ENCODE results near the gene BTN2A1. TPM values are rescaled to one million over a fixed set of nuclear protein-coding genes. Genes with fewer than 3 reads are reported as not detected.

The BTN2A1 gene
- total and polyA plus RNA-seq, 9 of the 15 experiments (the other 6 are each of a cell fraction or from before 2014, with no cell fraction given), result 6.7 to 22.1 (median 16.4) TPM

- BruUV-seq (replicated peaks), result no TSS peak
- ChIA-PET CTCF (ENCODE audit: low intra/inter-chr PET ratio) (no interaction called here), POLR2A (interaction anchor here (2.5 kb wide), 1 partner anchor 9 kb away, joined by 18 read pairs; no protein-coding TSS in a partner anchor)
- no peaks in the 10 kb centered on the region for H3K79me2 ChIP-seq (ENCODE audit: control insufficient read depth, insufficient read depth, low read length)
- DNase-seq (ENCODE audit: extremely low read depth in 1 of 4, low spot score in 3 of 4), result no peak
- H3K4me2 ChIP-seq (ENCODE audit: insufficient read depth, low read length), result no peak overlapping the region
- TF ChIP-seq POLR2A (conservative IDR thresholded peaks at IDR 0.05) (no peak), SPI1 (IDR thresholded peaks at IDR 0.05; ENCODE audit: borderline replicate concordance, low read depth, low read length) (peak; percentile 54; the same call in 1 of the 2 replicates)
- no peaks in the 10 kb centered on the region for H3K9me1 ChIP-seq (ENCODE audit: control insufficient read depth, insufficient read depth, low read length)
- no peaks in the 10 kb centered on the region for H3K36me3 ChIP-seq (ENCODE audit: control insufficient read depth, insufficient read depth, low read length)
- FAIRE-seq, result no peak
- no peak for ATAC-seq
- no peak overlapping the region for H3K4me3 ChIP-seq
- no peaks in the 10 kb centered on the region for H4K20me1 ChIP-seq (replicated peaks; ENCODE audit: control insufficient read depth, insufficient read depth, low read length)
- in situ Hi-C loops (cut with MboI), result no loop called here
- no peak overlapping the region for H3K27ac ChIP-seq (ENCODE audit: extremely low read depth, low read depth, low read length)
- H3K9me3 ChIP-seq (replicated peaks; ENCODE audit: control insufficient read depth, insufficient read depth, low read depth, low read length), result peaks cover 3% of the 10 kb centered on the region
- intact Hi-C loops (cut with micrococcal nuclease), result no loop called here
- WGBS (ENCODE audit: insufficient coverage, low coverage, missing lambda C conversion rate), result 31% methylated on average over 2 of the region's 2 CpGs
- peaks cover 0 to 6% of the 10 kb centered on the region in 2 experiments; a peak in 4 of 5 replicates for H3K4me1 ChIP-seq (replicated peaks in 1 of 2; ENCODE audit: control insufficient read depth in 2 of 2, insufficient read depth in 2 of 2, low read length in 2 of 2)
- no peak overlapping the region for H3K9ac ChIP-seq (ENCODE audit: insufficient read depth in 1 of 2, low read depth in 2 of 2, low read length in 2 of 2)
- no peak overlapping the region; the same call in 1 of the 2 replicates for H2AFZ ChIP-seq (ENCODE audit: low read depth, low read length)
- H3K27me3 ChIP-seq (ENCODE audit: control insufficient read depth in 2 of 2, insufficient read depth in 2 of 2, low read length in 2 of 2), result no peaks in the 10 kb centered on the region
Measured at GRCh38 chr6:26484161-26484560, 26.4 kb downstream of the BTN2A1 start.

- FAIRE-seq (no peak), ATAC-seq (peak; percentile 23; the same call in 1 of the 3 replicates), DNase-seq (ENCODE audit: extremely low read depth in 1 of 4, low spot score in 3 of 4) (no peak)
- intact Hi-C loops (cut with micrococcal nuclease), result no loop called here
- 67% methylated on average over 6 of the region's 6 CpGs for whole genome bisulfite sequencing (ENCODE audit: insufficient coverage, low coverage, missing lambda C conversion rate)
- no peaks in the 10 kb centered on the region for H3K36me3 ChIP-seq (ENCODE audit: control insufficient read depth, insufficient read depth, low read length)
- no peaks in the 10 kb centered on the region for H4K20me1 ChIP-seq (replicated peaks; ENCODE audit: control insufficient read depth, insufficient read depth, low read length)
- H3K79me2 ChIP-seq (ENCODE audit: control insufficient read depth, insufficient read depth, low read length), result no peaks in the 10 kb centered on the region
- peak overlapping the region; percentile 62; the same call in 1 of the 2 replicates for H2AFZ ChIP-seq (ENCODE audit: low read depth, low read length)
- in situ Hi-C loops (cut with MboI), result no loop called here
- H3K9ac ChIP-seq (ENCODE audit: insufficient read depth in 1 of 2, low read depth in 2 of 2, low read length in 2 of 2), result no peak overlapping the region
- CTCF ChIA-PET (ENCODE audit: low intra/inter-chr PET ratio), result no interaction called here
- H3K9me1 ChIP-seq (ENCODE audit: control insufficient read depth, insufficient read depth, low read length), result no peaks in the 10 kb centered on the region
- no peak overlapping the region for H3K4me2 ChIP-seq (ENCODE audit: insufficient read depth, low read length)
- no peak overlapping the region for H3K27ac ChIP-seq (ENCODE audit: extremely low read depth, low read depth, low read length)
- peaks cover 3% of the 10 kb centered on the region for H3K9me3 ChIP-seq (replicated peaks; ENCODE audit: control insufficient read depth, insufficient read depth, low read depth, low read length)
- H3K4me1 ChIP-seq (replicated peaks in 1 of 2; ENCODE audit: control insufficient read depth in 2 of 2, insufficient read depth in 2 of 2, low read length in 2 of 2), result peaks cover 0 to 9% of the 10 kb centered on the region in 2 experiments; a peak in 2 of 5 replicates
- POLR2A ChIA-PET, result interaction anchor here (0.5 to 2.5 kb wide), 6 partner anchors 10 to 1298 kb away, joined by 3 to 18 read pairs (median 4); no protein-coding TSS in a partner anchor
- H3K27me3 ChIP-seq (ENCODE audit: control insufficient read depth in 2 of 2, insufficient read depth in 2 of 2, low read length in 2 of 2), result no peaks in the 10 kb centered on the region
- H3K4me3 ChIP-seq, result no peak overlapping the region
- BruUV-seq (replicated peaks), result no TSS peak
- no peak for TF ChIP-seq CHCHD3 (CRISPR knock-in tag; IDR thresholded peaks at IDR 0.05)
- no peak for TF ChIP-seq MTA1 (IDR thresholded peaks at IDR 0.05; ENCODE audit: borderline replicate concordance)
- no peak for TF ChIP-seq ZNF780A (CRISPR knock-in tag; IDR thresholded peaks at IDR 0.05)
- no peak for TF ChIP-seq ETS2 (tag; IDR thresholded peaks at IDR 0.05; ENCODE audit: borderline replicate concordance, poor library complexity, severe bottlenecking)
- TF ChIP-seq ZNF253 (CRISPR knock-in tag; conservative IDR thresholded peaks at IDR 0.05), result no peak
- no peak for TF ChIP-seq GABPB2 (CRISPR knock-in tag; conservative IDR thresholded peaks at IDR 0.05)
- no peak for TF ChIP-seq ZNF165 (CRISPR knock-in tag; IDR thresholded peaks at IDR 0.05; ENCODE audit: borderline replicate concordance)
- no peak for TF ChIP-seq ZBTB17 (CRISPR knock-in tag; IDR thresholded peaks at IDR 0.05)
- TF ChIP-seq AFF4 (CRISPR knock-in tag; IDR thresholded peaks at IDR 0.05), result no peak
- TF ChIP-seq ZNF76 (CRISPR knock-in tag; IDR thresholded peaks at IDR 0.05; ENCODE audit: borderline replicate concordance), result no peak
- no peak for TF ChIP-seq CCNT2 (IDR thresholded peaks at IDR 0.05; ENCODE audit: borderline replicate concordance, extremely low read depth, insufficient read length, low read depth, low read length)
Measured at GRCh38 chr6:26485112-26485780, 27.5 kb downstream of the BTN2A1 start.
